GM23248 (cell line): Measurements from ENCODE around the gene MME.

Source experiments
- EZH2 ChIP-seq: fragments of 200-600 bp; sonication (generic); IDR thresholded peaks from 2 replicates; pipeline ENCODE4 v1.6.1; 2018; ENCODE audit warnings: antibody characterized with exemption, mild to moderate bottlenecking; ENCODE audit not compliant: insufficient read depth, poor library complexity, severe bottlenecking
- EZH2phosphoT487 ChIP-seq: fragments of 200-600 bp; sonication (generic); IDR thresholded peaks from 2 replicates; pipeline ENCODE4 v1.6.1; 2018; ENCODE audit warnings: antibody characterized with exemption, moderate library complexity, mild to moderate bottlenecking, low read depth; ENCODE audit not compliant: insufficient read depth

- TF ChIP-seq EZH2, result no peak
- TF ChIP-seq EZH2phosphoT487, result no peak
Observed at GRCh38 chr3:155161640-155162292, 81.6 kb downstream of the MME start.
